HCT116 (cell line): ENCODE data around the gene PRR23E. TPM values are rescaled to one million over a fixed set of nuclear protein-coding genes. Genes with fewer than 3 reads are reported as not detected.

Source experiments
- ATAC-seq: fragments of 200-7000 bp; cut with Tn5 transposase; 2 replicates; pipeline ENCODE4 v1.9.1; 2020; ENCODE audit warnings: mild to moderate bottlenecking, moderate library complexity
- BruUV-seq: library from RNA; stranded (reverse); fragments of 400-500 nt; replicated peaks from 2 replicates; lab custom pipeline; 2021; lab: Mats Ljungman, UMichigan
- CTCF ChIA-PET: fragments of 300-600 bp; sonication (Branson Sonifier 250); formaldehyde crosslinking; loops from one replicate; lab custom pipeline; 2021; ENCODE audit warnings: antibody characterized with exemption; lab: Charles Lee
- POLR2A ChIA-PET: fragments of 300-600, 350-600 bp; sonication (Branson Sonifier 250); formaldehyde crosslinking; loops from one replicate; lab custom pipeline; 2021; ENCODE audit warnings: antibody characterized with exemption; lab: Charles Lee
- RAD21 ChIA-PET, 2 experiments: fragments of 300-600 bp; sonication (Branson Sonifier 250); formaldehyde crosslinking; loops; one replicate each; lab custom pipeline; 2023; ENCODE audit warnings: low total read pairs in 2 of 2; ENCODE audit not compliant: uncharacterized antibody in 2 of 2, unreplicated experiment in 2 of 2, low non-redundant PET in 1 of 2; lab: Charles Lee
- DNase-seq: peaks from one replicate; pipeline ENCODE4 v3.0.0-alpha.2; 2010; ENCODE audit warnings: low read depth, low spot score
- H2AFZ ChIP-seq: fragments of 200-600 bp; shearing (Covaris generic), sonication (generic); 2 replicates; pipeline ENCODE4 v1.6.1; 2017; ENCODE audit warnings: low read depth, mixed run types, mixed read lengths, antibody characterized with exemption, low read length; ENCODE audit not compliant: poor library complexity, severe bottlenecking
- H3K27ac ChIP-seq: 2 replicates; pipeline ENCODE4 v1.5.1; 2012; ENCODE audit warnings: low read depth, low read length
- H3K27me3 ChIP-seq: fragments of 200-600 bp; sonication (generic); 2 replicates; pipeline ENCODE4 v1.6.1; 2016; ENCODE audit warnings: mixed run types, low read length, mixed read lengths; ENCODE audit not compliant: insufficient read depth
- H3K36me3 ChIP-seq, 2 experiments: fragments of 200-500 bp in 1 of 2; fragments of 200-600 bp in 1 of 2; sonication (Bioruptor generic) in 1 of 2; sonication (generic) in 1 of 2; 2 replicates each; pipeline versions ENCODE4 v1.5.1 to v1.6.1; 2014 to 2016; ENCODE audit warnings: low read length in 2 of 2, inconsistent platforms in 1 of 2, mixed read lengths in 1 of 2, mixed run types in 1 of 2; ENCODE audit not compliant: insufficient read depth in 2 of 2, control insufficient read depth in 1 of 2
- H3K4me1 ChIP-seq, 2 experiments: fragments of 200-600 bp in 1 of 2; sonication (generic) in 1 of 2; 2 replicates each; pipeline versions ENCODE4 v1.5.1 to v1.6.1; 2012 to 2017; ENCODE audit warnings: low read length in 2 of 2, inconsistent platforms in 1 of 2, mild to moderate bottlenecking in 1 of 2, mixed read lengths in 1 of 2, mixed run types in 1 of 2, moderate library complexity in 1 of 2; ENCODE audit not compliant: insufficient read depth in 2 of 2, control insufficient read depth in 1 of 2
- H3K4me2 ChIP-seq: fragments of 200-600 bp; sonication (generic); 2 replicates; pipeline ENCODE4 v1.6.1; 2017; ENCODE audit warnings: mixed run types, low read length, mixed read lengths
- H3K4me3 ChIP-seq, 2 experiments: fragments of 200-600 bp in 1 of 2; sonication (generic) in 1 of 2; replicated peaks in 1 of 2; 2 replicates each; pipeline ENCODE4 v1.5.1; 2011 to 2016; ENCODE audit warnings: low read length in 2 of 2, control low read depth in 1 of 2, low read depth in 1 of 2, mild to moderate bottlenecking in 1 of 2, mixed read lengths in 1 of 2, mixed run types in 1 of 2
- H3K79me2 ChIP-seq: fragments of 200-600 bp; sonication (generic); 2 replicates; pipeline ENCODE4 v1.6.1; 2017; ENCODE audit warnings: mild to moderate bottlenecking, mixed run types, low read length, moderate library complexity, mixed read lengths; ENCODE audit not compliant: insufficient read depth
- H3K9ac ChIP-seq: fragments of 200-600 bp; sonication (generic); 2 replicates; pipeline ENCODE4 v1.6.1; 2016; ENCODE audit warnings: low read length, mixed read lengths
- H3K9me2 ChIP-seq: fragments of 200-600 bp; sonication (generic), shearing (Covaris generic); 2 replicates; pipeline ENCODE4 v1.6.1; 2017; ENCODE audit warnings: mixed run types, mild to moderate bottlenecking, moderate library complexity; ENCODE audit not compliant: insufficient read depth
- H3K9me3 ChIP-seq, 2 experiments: fragments of 200-500 bp in 1 of 2; fragments of 200-600 bp in 1 of 2; sonication (Bioruptor generic) in 1 of 2; sonication (generic) in 1 of 2; 2 replicates each; pipeline ENCODE4 v1.6.1; 2014 to 2017; ENCODE audit warnings: low read length in 2 of 2, mixed read lengths in 2 of 2, inconsistent platforms in 1 of 2, low read depth in 1 of 2, mild to moderate bottlenecking in 1 of 2, mixed run types in 1 of 2, moderate library complexity in 1 of 2; ENCODE audit not compliant: control insufficient read depth in 1 of 2, insufficient read depth in 1 of 2
- H4K20me1 ChIP-seq: fragments of 200-600 bp; sonication (generic), shearing (Covaris generic); 2 replicates; pipeline ENCODE4 v1.6.1; 2017; ENCODE audit warnings: mixed run types, mild to moderate bottlenecking, moderate library complexity; ENCODE audit not compliant: insufficient read depth
- CEBPB ChIP-seq: IDR thresholded peaks from 2 replicates; pipeline ENCODE4 v1.6.1; 2012; ENCODE audit warnings: low read depth
- EGR1 ChIP-seq: IDR thresholded peaks from 2 replicates; pipeline ENCODE4 v1.6.1; 2012; ENCODE audit warnings: low read depth
- ELF1 ChIP-seq: IDR thresholded peaks from 2 replicates; pipeline ENCODE4 v1.6.1; 2012; ENCODE audit warnings: low read depth, borderline replicate concordance
- EZH2 ChIP-seq: fragments of 200-600 bp; sonication (generic); IDR thresholded peaks from 2 replicates; pipeline ENCODE4 v1.6.1; 2017; ENCODE audit warnings: antibody characterized with exemption, mixed run types
- EZH2phosphoT487 ChIP-seq: fragments of 200-600 bp; IDR thresholded peaks from 2 replicates; pipeline ENCODE4 v1.6.1; 2018; ENCODE audit warnings: antibody characterized with exemption, borderline replicate concordance
- FOSL1 ChIP-seq: IDR thresholded peaks from 2 replicates; pipeline ENCODE4 v1.6.1; 2012; ENCODE audit warnings: low read depth
- MAX ChIP-seq: IDR thresholded peaks from 2 replicates; pipeline ENCODE4 v1.6.1; 2012
- POLR2AphosphoS5 ChIP-seq: IDR thresholded peaks from 2 replicates; pipeline ENCODE4 v1.6.1; 2011; ENCODE audit warnings: mild to moderate bottlenecking, low read depth, low read length, moderate library complexity
- RAD21 ChIP-seq: IDR thresholded peaks from 2 replicates; pipeline ENCODE4 v1.6.1; 2012; ENCODE audit warnings: low read depth, mild to moderate bottlenecking
- REST ChIP-seq: IDR thresholded peaks from 2 replicates; pipeline ENCODE4 v1.6.1; 2012; ENCODE audit warnings: low read depth
- SIN3A ChIP-seq: IDR thresholded peaks from 2 replicates; pipeline ENCODE4 v1.6.1; 2012; ENCODE audit warnings: low read depth
- SP1 ChIP-seq: IDR thresholded peaks from 2 replicates; pipeline ENCODE4 v1.6.1; 2012; ENCODE audit warnings: low read depth
- SRF ChIP-seq: IDR thresholded peaks from 2 replicates; pipeline ENCODE4 v1.6.1; 2012; ENCODE audit warnings: low read depth
- YY1 ChIP-seq: IDR thresholded peaks from 2 replicates; pipeline ENCODE4 v1.6.1; 2011; ENCODE audit warnings: low read length, low read depth, moderate library complexity, mild to moderate bottlenecking; ENCODE audit not compliant: insufficient replicate concordance; ENCODE audit errors: extremely low read depth
- ZFX ChIP-seq: fragments of 450-650 bp; IDR thresholded peaks from 2 replicates; pipeline ENCODE4 v1.6.1; 2017
- ZNF274 ChIP-seq: fragments of 200-500 bp; sonication (Bioruptor generic); IDR thresholded peaks from 2 replicates; pipeline ENCODE4 v1.6.1; 2014; ENCODE audit warnings: mild to moderate bottlenecking, low read depth, low read length, inconsistent platforms
- intact Hi-C: fragments of 100-400 bp; cut with micrococcal nuclease; formaldehyde crosslinking; loops from 2 replicates; pipeline ENCODE4 v1.10.0; 2022
- total RNA-seq: library from RNA; stranded (reverse); gene quantifications from one replicate; pipeline ENCODE4 v1.2.1, GENCODE V29; 2021; ENCODE audit not compliant: unreplicated experiment
- TF ChIP-seq, protein P1 (sequence below): IDR thresholded peaks from 2 replicates; pipeline ENCODE4 v1.6.1; 2011; ENCODE audit warnings: mild to moderate bottlenecking, low read length, moderate library complexity; ENCODE audit not compliant: insufficient replicate concordance; ENCODE audit errors: extremely low read depth
- TF ChIP-seq, protein P2 (sequence below): IDR thresholded peaks from 2 replicates; pipeline ENCODE4 v1.6.1; 2012

PRR23E gene
- total RNA-seq, 1 experiment from 2014 or later, result not detected

DNA sequence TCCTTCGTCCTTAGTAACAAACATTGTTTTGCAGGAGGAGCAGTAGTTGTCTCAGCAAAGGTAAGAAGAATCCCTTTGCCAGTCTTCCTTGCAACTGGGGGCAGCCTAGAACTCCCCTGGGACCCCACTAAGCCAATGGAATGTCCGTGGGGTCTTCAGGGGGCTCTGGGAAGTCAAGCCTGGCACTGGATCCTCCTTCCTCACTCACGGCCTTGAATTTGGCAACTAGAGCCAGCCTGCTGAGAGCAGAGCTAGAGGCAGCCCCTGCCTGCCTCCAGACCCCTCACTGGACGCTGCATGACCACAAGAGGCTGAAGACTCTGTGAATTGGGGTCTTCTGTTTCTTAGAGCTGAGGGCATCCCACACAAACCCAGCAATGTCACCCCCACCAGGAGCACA is 18.6 kb upstream of the PRR23E start (continued):
- no peak for TF ChIP-seq REST

DNA sequence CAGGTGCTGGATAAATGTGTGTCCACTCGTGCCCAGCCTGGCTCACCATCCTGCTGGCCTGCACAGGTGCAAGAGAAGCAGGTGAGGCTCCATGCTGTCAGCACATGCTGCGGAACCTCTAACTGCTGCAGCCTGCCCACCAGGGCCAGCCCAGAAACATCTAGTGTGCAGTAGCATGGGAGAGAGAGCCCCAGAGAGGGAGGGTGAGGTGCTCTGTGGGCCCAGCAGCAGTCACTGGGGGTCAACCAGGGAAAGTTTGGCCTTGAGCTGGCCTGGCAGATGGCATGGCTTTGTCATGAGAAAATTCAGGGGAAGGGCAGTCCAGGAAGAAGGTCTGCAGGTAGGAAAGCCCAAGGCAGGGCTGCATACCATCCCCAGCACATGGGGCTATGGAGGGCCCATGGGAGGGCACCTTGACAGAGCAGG is 18.2 kb upstream of the PRR23E start:
- DNase-seq (no peak), ATAC-seq (no peak)
- Histone ChIP-seq H3K4me1 (peaks cover 14 to 20% of the 10 kb centered on the region in 2 experiments), H3K79me2 (no peaks in the 10 kb centered on the region), H2AFZ (no peak overlapping the region), H3K27me3 (peaks cover 2% of the 10 kb centered on the region; the same call in 1 of the 2 replicates), H3K4me2 (no peak overlapping the region), H3K27ac (no peak overlapping the region), H3K36me3 (no peaks in the 10 kb centered on the region), H3K9me2 (no peaks in the 10 kb centered on the region), H3K9ac (no peak overlapping the region), H3K4me3 (no peak overlapping the region), H3K9me3 (peaks cover 0 to 7% of the 10 kb centered on the region in 2 experiments; a peak in 1 of 4 replicates), H4K20me1 (no peaks in the 10 kb centered on the region)
- intact Hi-C loops, result no loop called here
- POLR2A ChIA-PET, result no interaction called here
- CTCF ChIA-PET, result no interaction called here
- no TSS peak for BruUV-seq
- RAD21 ChIA-PET, result no interaction called here
- TF ChIP-seq EGR1, result no peak
- no peak for TF ChIP-seq ELF1
- TF ChIP-seq SRF, result no peak
- no peak for TF ChIP-seq ZFX
- TF ChIP-seq RAD21, result no peak
- no peak for TF ChIP-seq EZH2
- TF ChIP-seq POLR2AphosphoS5, result no peak
- TF ChIP-seq, protein P1, sequence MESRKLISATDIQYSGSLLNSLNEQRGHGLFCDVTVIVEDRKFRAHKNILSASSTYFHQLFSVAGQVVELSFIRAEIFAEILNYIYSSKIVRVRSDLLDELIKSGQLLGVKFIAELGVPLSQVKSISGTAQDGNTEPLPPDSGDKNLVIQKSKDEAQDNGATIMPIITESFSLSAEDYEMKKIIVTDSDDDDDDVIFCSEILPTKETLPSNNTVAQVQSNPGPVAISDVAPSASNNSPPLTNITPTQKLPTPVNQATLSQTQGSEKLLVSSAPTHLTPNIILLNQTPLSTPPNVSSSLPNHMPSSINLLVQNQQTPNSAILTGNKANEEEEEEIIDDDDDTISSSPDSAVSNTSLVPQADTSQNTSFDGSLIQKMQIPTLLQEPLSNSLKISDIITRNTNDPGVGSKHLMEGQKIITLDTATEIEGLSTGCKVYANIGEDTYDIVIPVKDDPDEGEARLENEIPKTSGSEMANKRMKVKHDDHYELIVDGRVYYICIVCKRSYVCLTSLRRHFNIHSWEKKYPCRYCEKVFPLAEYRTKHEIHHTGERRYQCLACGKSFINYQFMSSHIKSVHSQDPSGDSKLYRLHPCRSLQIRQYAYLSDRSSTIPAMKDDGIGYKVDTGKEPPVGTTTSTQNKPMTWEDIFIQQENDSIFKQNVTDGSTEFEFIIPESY, result no peak
- TF ChIP-seq SP1, result no peak
- no peak for TF ChIP-seq YY1
- no peak for TF ChIP-seq FOSL1
- TF ChIP-seq, protein P2, sequence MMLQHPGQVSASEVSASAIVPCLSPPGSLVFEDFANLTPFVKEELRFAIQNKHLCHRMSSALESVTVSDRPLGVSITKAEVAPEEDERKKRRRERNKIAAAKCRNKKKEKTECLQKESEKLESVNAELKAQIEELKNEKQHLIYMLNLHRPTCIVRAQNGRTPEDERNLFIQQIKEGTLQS, result no peak
- no peak for TF ChIP-seq ZNF274
- no peak for TF ChIP-seq SIN3A
- TF ChIP-seq CEBPB, result no peak
- TF ChIP-seq MAX, result no peak
- TF ChIP-seq EZH2phosphoT487, result no peak
- TF ChIP-seq, all 23 proteins: peak for 0
